GM23248 (cell line): Measurements from ENCODE around the gene PTGER2. TPM values are rescaled to one million over a fixed set of nuclear protein-coding genes. Genes with fewer than 3 reads are reported as not detected.

Experiments used
- DNase-seq: peaks from one replicate; pipeline ENCODE4 v3.0.0-alpha.2; 2015
- H2AFZ ChIP-seq: fragments of 200-600 bp; sonication (generic); 2 replicates; pipeline ENCODE4 v1.6.1; 2016; ENCODE audit warnings: antibody characterized with exemption
- H3F3A ChIP-seq: fragments of 200-600 bp; sonication (generic); 2 replicates; pipeline ENCODE4 v1.6.1; 2016; ENCODE audit warnings: mild to moderate bottlenecking, antibody characterized with exemption, mixed run types; ENCODE audit not compliant: insufficient read depth
- H3K27ac ChIP-seq: fragments of 200-600 bp; sonication (generic); 2 replicates; pipeline ENCODE4 v1.5.1; 2016; ENCODE audit warnings: mild to moderate bottlenecking
- H3K27me3 ChIP-seq: fragments of 200-600 bp; sonication (generic); replicated peaks from 2 replicates; pipeline ENCODE4 v1.6.1; 2016; ENCODE audit warnings: mild to moderate bottlenecking; ENCODE audit not compliant: insufficient read depth
- H3K36me3 ChIP-seq: fragments of 200-600 bp; sonication (generic); 2 replicates; pipeline ENCODE4 v1.6.1; 2016; ENCODE audit warnings: low read depth, mild to moderate bottlenecking
- H3K4me1 ChIP-seq: fragments of 200-600 bp; sonication (generic); 2 replicates; pipeline ENCODE4 v1.6.1; 2016; ENCODE audit warnings: mild to moderate bottlenecking; ENCODE audit not compliant: insufficient read depth
- H3K4me2 ChIP-seq: fragments of 200-600 bp; sonication (generic); one replicate; pipeline ENCODE4 v1.6.1; 2016; ENCODE audit warnings: mild to moderate bottlenecking; ENCODE audit not compliant: unreplicated experiment
- H3K4me3 ChIP-seq: fragments of 200-600 bp; sonication (generic); 2 replicates; pipeline ENCODE4 v1.5.1; 2016; ENCODE audit warnings: mild to moderate bottlenecking
- H3K79me2 ChIP-seq: fragments of 200-600 bp; sonication (generic); 2 replicates; pipeline ENCODE4 v1.6.1; 2016; ENCODE audit warnings: mild to moderate bottlenecking; ENCODE audit not compliant: insufficient read depth
- H3K9ac ChIP-seq: fragments of 200-600 bp; sonication (generic); 2 replicates; pipeline ENCODE4 v1.6.1; 2016; ENCODE audit warnings: mild to moderate bottlenecking
- H3K9me2 ChIP-seq: fragments of 200-600 bp; sonication (generic); 2 replicates; pipeline ENCODE4 v1.6.1; 2016; ENCODE audit warnings: mixed run types, mild to moderate bottlenecking, moderate library complexity; ENCODE audit not compliant: insufficient read depth
- H3K9me3 ChIP-seq: fragments of 200-600 bp; sonication (generic); one replicate; pipeline ENCODE4 v1.6.1; 2017; ENCODE audit warnings: low read depth
- H4K20me1 ChIP-seq: fragments of 200-600 bp; sonication (generic); 2 replicates; pipeline ENCODE4 v1.6.0; 2016; ENCODE audit not compliant: insufficient read depth
- EZH2 ChIP-seq: fragments of 200-600 bp; sonication (generic); IDR thresholded peaks from 2 replicates; pipeline ENCODE4 v1.6.1; 2018; ENCODE audit warnings: antibody characterized with exemption, mild to moderate bottlenecking; ENCODE audit not compliant: insufficient read depth, poor library complexity, severe bottlenecking
- EZH2phosphoT487 ChIP-seq: fragments of 200-600 bp; sonication (generic); IDR thresholded peaks from 2 replicates; pipeline ENCODE4 v1.6.1; 2018; ENCODE audit warnings: antibody characterized with exemption, moderate library complexity, mild to moderate bottlenecking, low read depth; ENCODE audit not compliant: insufficient read depth
- WGBS, 2 experiments: methylation state at CpG; one replicate each; pipeline ENCODE4 v1.1.6; 2015 to 2017; ENCODE audit warnings: low lambda C conversion rate in 2 of 2, low coverage in 1 of 2; ENCODE audit errors: missing lambda C conversion rate in 2 of 2; 5-methylcytosine and 5-hydroxymethylcytosine counted together
- in situ Hi-C: fragments of 300-500 bp; cut with MboI; formaldehyde crosslinking; loops from 2 replicates; pipeline ENCODE4 v1.15.0; 2020
- polyA plus RNA-seq: library from polyadenylated mRNA; unstranded; fragments of >200 nt; fragmentation: Nextera tagmentation; extraction: Ambion mirVana; gene quantifications from 2 replicates; pipeline ENCODE4 v1.2.1, GENCODE V29; 2016
- total RNA-seq: library from RNA; depleted of rRNA; stranded (reverse); fragments of >200 nt; shearing (Covaris generic); gene quantifications from 2 replicates; pipeline ENCODE4 v1.2.3, GENCODE V29; 2014

PTGER2 gene
- total and polyA plus RNA-seq, 2 experiments from 2014 or later = 6.2 to 9.1 TPM

GRCh38 chr14:52349731-52350130 lies 35.6 kb downstream of the PTGER2 start:
- H3K27me3 ChIP-seq = no peaks in the 10 kb centered on the region
- H3K36me3 ChIP-seq = no peaks in the 10 kb centered on the region
- H2AFZ ChIP-seq = no peak overlapping the region
- in situ Hi-C loops = no loop called here
- H3K9me3 ChIP-seq = no peaks in the 10 kb centered on the region
- 37 to 46% methylated on average over 2 of the region's 2 CpGs for WGBS, 2 experiments
- H3K4me2 ChIP-seq = no peak overlapping the region
- H3K27ac ChIP-seq = no peak overlapping the region
- H3F3A ChIP-seq = peaks cover 70% of the 10 kb centered on the region
- H3K9ac ChIP-seq = no peak overlapping the region
- TF ChIP-seq EZH2 (no peak), EZH2phosphoT487 (no peak)
- H3K4me1 ChIP-seq = peaks cover 56% of the 10 kb centered on the region
- no peak for DNase-seq
- no peaks in the 10 kb centered on the region for H3K9me2 ChIP-seq
- no peaks in the 10 kb centered on the region for H3K79me2 ChIP-seq
- no peaks in the 10 kb centered on the region for H4K20me1 ChIP-seq
- no peak overlapping the region for H3K4me3 ChIP-seq

- H3K9me3 ChIP-seq = no peaks in the 10 kb centered on the region
- H3K36me3 ChIP-seq = no peaks in the 10 kb centered on the region
- H3F3A ChIP-seq = peaks cover 77% of the 10 kb centered on the region
- no peak overlapping the region for H3K4me3 ChIP-seq
- no peak for DNase-seq
- no peaks in the 10 kb centered on the region for H3K79me2 ChIP-seq
- H2AFZ ChIP-seq = no peak overlapping the region
- no peaks in the 10 kb centered on the region for H3K27me3 ChIP-seq
- no peak overlapping the region for H3K4me2 ChIP-seq
- TF ChIP-seq EZH2phosphoT487 (no peak), EZH2 (no peak)
- H3K9me2 ChIP-seq = no peaks in the 10 kb centered on the region
- peak overlapping the region; percentile 76; the same call in 1 of the 2 replicates for H3K27ac ChIP-seq
- in situ Hi-C loops = no loop called here
- 34 to 42% methylated on average over 3 of the region's 3 CpGs for WGBS, 2 experiments
- no peak overlapping the region for H3K9ac ChIP-seq
- H3K4me1 ChIP-seq = peaks cover 61% of the 10 kb centered on the region
- H4K20me1 ChIP-seq = no peaks in the 10 kb centered on the region
Observed at GRCh38 chr14:52350445-52350844, 36.3 kb downstream of the PTGER2 start.

GRCh38 chr14:52351233-52352060 lies 37.3 kb downstream of the PTGER2 start:
- H3K27ac ChIP-seq = peak overlapping the region; percentile 76
- in situ Hi-C loops = no loop called here
- no peak overlapping the region for H2AFZ ChIP-seq
- H3K79me2 ChIP-seq = no peaks in the 10 kb centered on the region
- peaks cover 87% of the 10 kb centered on the region for H3F3A ChIP-seq
- DNase-seq = peak; percentile 86
- H3K4me2 ChIP-seq = peak overlapping the region; percentile 57
- TF ChIP-seq EZH2 (no peak), EZH2phosphoT487 (no peak)
- WGBS, 2 experiments = 13% methylated on average over 7 of the region's 7 CpGs
- no peaks in the 10 kb centered on the region for H3K9me2 ChIP-seq
- H3K9ac ChIP-seq = peak overlapping the region; percentile 32
- 0 out of 2 replicates have a peak overlapping the region, but pooled peaks have one; percentile 0 for H3K4me3 ChIP-seq
- no peaks in the 10 kb centered on the region for H4K20me1 ChIP-seq
- peaks cover 71% of the 10 kb centered on the region for H3K4me1 ChIP-seq
- no peaks in the 10 kb centered on the region for H3K36me3 ChIP-seq
- H3K27me3 ChIP-seq = no peaks in the 10 kb centered on the region
- no peaks in the 10 kb centered on the region for H3K9me3 ChIP-seq

- in situ Hi-C loops = no loop called here
- no peak overlapping the region for H2AFZ ChIP-seq
- H3K9me2 ChIP-seq = no peaks in the 10 kb centered on the region
- H3K4me1 ChIP-seq = peaks cover 72% of the 10 kb centered on the region
- DNase-seq = peak; percentile 38
- peaks cover 89% of the 10 kb centered on the region for H3F3A ChIP-seq
- no peak overlapping the region for H3K4me3 ChIP-seq
- H3K27me3 ChIP-seq = no peaks in the 10 kb centered on the region
- H3K27ac ChIP-seq = peak overlapping the region; percentile 76
- H4K20me1 ChIP-seq = no peaks in the 10 kb centered on the region
- no peak for TF ChIP-seq EZH2
- no peak for TF ChIP-seq EZH2phosphoT487
- H3K79me2 ChIP-seq = no peaks in the 10 kb centered on the region
- no peaks in the 10 kb centered on the region for H3K9me3 ChIP-seq
- peak overlapping the region; percentile 32; the same call in 1 of the 2 replicates for H3K9ac ChIP-seq
- H3K36me3 ChIP-seq = no peaks in the 10 kb centered on the region
- H3K4me2 ChIP-seq = peak overlapping the region; percentile 21
- WGBS, 2 experiments = 48 to 50% methylated on average over 3 of the region's 3 CpGs
Observed at GRCh38 chr14:52352061-52352491, 38.0 kb downstream of the PTGER2 start.
